ENCODE measurements around the gene KLHDC2.

DNA sequence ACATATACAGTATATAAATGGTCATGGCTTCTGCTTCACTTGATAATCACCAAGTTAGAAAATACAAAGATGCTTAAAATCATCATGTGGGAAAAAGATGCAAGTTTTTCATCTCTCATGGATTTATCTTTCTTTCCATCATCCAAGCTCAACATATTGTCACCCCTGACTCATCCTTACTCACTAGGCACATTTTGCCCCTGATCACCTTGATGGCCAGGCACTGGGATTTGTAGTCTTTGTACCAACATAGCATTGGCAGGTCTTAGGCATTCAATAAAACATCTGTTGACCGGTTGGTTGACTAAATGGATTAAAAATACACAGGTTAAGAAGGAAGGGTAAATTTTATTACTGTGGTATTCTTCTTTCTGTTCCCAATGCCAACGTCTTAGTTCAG is 28.1 kb downstream of the KLHDC2 start:
- TF ChIP-seq SUZ12 (IDR thresholded peaks at IDR 0.05) (no peak), HDGF (IDR thresholded peaks at IDR 0.05; ENCODE audit: borderline replicate concordance) (no peak), TARDBP (IDR thresholded peaks at IDR 0.05) (no peak), FOXA1 (IDR thresholded peaks at IDR 0.05) (no peak), SP1 (IDR thresholded peaks at IDR 0.05) (no peak), NFRKB (IDR thresholded peaks at IDR 0.05) (no peak), FOXM1 (IDR thresholded peaks at IDR 0.05; ENCODE audit: borderline replicate concordance) (no peak), ZNF384 (IDR thresholded peaks at IDR 0.05) (no peak)
